ENCODE results near the gene LCN2.
"Not testable (repeated sequence)": the region's sequence is repeated elsewhere in the genome, so short reads cannot be mapped to it uniquely, and the experiment has no call there.

The LCN2 gene
- total RNA-seq = 0 reads per million in 2 donors

DNA sequence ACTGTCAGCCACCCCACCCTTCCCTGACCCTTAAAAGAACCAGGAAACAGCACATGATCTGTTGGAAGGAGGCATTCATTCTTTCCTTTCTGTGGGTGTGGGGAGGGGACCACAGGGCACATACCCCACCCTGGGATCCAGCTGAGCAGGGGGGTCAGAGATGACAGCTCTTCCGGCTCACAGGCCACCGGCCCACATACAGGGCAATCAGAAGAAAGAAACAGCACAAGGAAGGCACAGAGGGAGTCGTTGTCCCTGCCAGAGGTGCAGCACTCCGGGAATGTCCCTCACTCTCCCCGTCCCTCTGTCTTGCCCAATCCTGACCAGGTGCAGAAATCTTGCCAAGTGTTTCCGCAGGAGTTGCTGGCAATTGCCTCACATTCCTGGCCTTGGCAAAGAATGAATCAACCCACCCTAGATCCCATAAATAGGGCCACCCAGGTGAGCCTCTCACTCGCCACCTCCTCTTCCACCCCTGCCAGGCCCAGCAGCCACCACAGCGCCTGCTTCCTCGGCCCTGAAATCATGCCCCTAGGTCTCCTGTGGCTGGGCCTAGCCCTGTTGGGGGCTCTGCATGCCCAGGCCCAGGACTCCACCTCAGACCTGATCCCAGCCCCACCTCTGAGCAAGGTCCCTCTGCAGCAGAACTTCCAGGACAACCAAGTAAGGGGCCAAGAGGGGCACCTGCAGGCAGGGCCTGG, at the start of gene LCN2:
LCN2 (plus strand) TSS at position 453 of the 701 bp plus-strand sequence; CDS start at position 526, 73 bp downstream.
- DNase-seq = no peak

DNA sequence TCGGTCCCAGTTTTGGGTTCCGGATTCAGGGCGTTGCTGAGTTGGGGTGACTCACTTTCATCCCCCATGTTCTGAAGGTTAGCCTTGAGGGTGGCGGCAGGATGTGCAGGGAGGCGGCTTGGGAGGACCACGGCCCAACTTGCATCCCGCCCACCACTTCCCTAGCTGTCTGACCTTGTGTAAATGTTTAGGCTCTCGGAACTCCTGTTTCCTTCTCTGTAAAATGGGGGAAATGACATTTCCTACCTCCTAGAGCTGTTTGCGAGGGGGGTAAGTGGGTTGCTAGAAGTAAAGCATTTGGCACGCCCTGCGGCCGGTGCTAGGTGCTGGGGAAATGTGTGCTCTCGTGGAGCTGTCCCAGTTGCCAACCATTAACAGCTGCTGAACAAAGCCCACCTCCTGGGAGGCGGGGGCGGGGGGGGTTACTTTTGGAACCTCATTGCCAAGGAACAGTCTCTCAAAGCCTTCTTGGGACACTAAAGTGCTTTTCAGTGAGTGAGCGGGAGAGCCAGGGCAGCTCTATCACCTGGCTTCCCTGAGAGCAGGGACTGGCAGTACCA, 49.2 kb upstream of the LCN2 start:
- no peak for DNase-seq

DNA sequence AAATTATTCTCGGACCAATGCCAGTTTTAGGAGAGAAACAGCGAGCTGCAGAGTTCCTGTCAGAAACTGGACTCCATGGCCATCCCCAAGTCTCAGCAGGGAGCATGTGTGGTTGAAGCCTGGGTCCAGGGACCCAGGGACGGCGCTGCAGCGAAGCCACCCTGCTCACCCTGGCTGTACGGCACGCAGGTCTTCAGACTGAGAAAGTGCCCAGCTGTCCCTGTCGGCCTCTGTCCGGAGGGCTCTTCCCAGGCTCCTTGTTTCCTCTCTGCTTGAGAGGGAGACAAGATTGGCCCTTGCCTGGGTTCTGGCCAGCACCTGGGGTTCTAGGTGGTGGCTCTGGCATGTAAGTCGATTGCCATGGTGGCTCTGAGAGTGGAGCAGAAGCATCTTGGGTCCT, 48.7 kb upstream of the LCN2 start:
- no peak for DNase-seq

DNA sequence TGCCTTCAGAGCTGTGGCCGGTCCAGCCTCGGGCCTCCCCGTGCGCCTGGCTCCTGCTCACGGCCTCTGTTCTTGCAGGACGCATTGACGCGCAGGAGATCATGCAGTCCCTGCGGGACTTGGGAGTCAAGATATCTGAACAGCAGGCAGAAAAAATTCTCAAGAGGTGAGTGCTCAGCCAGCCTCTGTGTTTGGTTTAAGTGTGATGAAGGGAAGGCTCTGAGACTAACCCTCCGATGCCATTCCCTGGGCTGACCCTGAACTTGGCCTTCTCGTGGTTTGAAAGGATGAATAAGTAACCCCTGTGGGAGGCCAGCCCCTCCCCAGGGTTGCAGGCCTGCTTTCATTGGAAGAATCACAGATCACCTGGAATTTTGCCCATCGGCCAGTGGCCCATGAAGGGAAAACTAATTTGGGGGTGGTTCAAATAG, 48.0 kb upstream of the LCN2 start:
- no peak for DNase-seq

DNA sequence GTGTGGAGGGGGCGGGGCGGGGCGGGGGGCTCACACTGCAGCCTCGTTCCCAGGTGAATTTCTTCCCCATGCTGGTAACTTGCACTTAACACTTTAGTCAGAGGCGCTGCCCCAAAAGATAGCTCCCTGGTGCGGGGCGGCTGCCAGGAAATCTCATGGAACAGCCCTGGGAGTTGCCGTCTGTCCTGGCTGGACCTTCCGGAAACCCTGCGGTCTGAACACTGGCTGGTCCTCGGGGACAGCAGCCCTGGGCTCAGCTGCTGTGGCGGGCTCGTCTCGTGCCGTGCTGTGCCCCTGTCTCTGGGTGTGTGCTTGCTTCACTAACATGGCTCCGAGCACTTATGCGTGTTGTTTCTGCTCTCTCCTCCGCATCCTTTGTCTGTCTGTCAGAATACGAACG, 47.6 kb upstream of the LCN2 start:
- no peak for DNase-seq

DNA sequence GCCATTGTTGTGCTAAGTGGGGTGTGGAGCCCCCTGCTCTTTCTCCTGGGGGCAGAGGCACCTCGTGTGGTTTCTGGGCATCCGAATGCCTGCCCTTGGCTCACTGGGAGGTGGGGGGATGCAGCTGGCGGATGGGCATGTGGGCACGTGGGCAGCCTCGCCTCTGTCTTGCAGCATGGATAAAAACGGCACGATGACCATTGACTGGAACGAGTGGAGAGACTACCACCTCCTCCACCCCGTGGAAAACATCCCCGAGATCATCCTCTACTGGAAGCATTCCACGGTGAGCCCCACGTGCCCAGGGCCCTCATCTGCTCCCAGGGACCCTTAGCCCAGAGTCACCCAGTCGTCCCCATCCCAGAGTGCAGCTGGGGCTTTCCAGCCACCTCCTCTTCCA, 47.1 kb upstream of the LCN2 start:
- DNase-seq = no peak

DNA sequence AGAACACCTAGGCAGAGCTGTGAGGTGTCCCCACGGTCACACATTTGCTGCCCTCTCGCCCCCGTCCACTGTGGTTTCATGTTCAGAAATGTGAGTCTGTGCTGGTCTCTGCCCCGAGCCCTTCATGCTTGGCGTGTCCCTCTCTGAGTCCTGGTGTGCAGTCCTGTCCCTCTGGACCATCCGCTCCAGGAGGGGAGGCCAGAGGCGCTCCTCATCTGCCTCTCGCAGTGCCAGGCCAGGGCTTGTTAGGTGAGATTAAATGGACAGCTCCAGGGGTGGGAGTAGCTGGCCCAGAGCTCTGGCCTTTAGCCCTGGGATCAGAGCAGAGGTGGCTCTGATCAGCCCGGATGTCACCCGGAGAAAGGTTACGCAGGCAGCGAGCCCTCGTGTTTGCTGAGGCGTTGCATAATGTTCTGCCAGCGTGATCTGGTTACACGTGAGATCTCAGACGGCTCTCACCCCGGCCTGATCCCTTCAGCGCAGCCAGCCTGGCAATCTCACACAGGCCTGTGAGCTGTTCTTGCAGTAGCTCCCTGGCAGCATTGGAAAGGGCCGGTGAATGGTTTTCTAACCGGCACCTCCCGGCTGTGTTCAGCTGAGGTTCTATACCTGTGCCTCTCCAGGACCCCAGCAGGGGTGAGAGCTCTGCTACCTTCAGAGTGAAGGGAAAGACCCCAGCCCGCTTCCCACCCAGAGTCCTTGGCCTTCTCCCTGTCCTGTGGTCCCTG, 46.2 kb upstream of the LCN2 start:
- DNase-seq = no peak

DNA sequence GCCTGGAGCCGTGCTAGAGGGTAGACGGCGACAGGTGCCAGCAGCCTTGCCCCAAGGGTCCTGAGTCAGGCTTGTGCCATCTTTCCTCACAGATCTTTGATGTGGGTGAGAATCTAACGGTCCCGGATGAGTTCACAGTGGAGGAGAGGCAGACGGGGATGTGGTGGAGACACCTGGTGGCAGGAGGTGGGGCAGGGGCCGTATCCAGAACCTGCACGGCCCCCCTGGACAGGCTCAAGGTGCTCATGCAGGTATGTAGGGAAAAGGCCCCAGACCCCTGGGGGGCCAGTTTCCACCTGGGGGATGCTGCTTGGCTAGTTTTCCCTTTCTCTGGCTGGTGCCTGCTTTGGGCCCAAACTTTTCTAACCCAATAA, 45.7 kb upstream of the LCN2 start:
- peak; percentile 17 for DNase-seq

DNA sequence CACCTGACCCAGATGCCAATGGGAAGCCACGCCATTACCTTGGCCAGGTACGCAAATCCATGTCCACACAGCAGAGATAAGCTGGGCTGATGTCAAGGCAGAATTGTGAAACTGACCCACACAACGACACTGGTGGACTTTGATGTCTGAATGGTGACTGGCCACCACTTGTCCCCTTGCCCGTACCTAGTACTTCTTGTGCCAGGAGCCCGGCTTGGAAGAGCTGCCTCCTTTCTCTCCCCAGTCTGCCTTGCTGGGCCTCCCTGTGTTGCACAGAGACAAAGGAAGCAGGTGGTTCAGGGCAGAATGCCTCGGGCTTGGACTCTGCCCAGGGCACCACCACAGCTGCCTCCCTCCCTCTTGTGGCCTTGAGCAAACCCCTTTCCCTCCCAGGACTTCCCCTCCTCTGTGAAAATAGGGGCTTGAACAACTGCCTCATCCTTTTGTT, 45.1 kb upstream of the LCN2 start:
- DNase-seq = no peak

DNA sequence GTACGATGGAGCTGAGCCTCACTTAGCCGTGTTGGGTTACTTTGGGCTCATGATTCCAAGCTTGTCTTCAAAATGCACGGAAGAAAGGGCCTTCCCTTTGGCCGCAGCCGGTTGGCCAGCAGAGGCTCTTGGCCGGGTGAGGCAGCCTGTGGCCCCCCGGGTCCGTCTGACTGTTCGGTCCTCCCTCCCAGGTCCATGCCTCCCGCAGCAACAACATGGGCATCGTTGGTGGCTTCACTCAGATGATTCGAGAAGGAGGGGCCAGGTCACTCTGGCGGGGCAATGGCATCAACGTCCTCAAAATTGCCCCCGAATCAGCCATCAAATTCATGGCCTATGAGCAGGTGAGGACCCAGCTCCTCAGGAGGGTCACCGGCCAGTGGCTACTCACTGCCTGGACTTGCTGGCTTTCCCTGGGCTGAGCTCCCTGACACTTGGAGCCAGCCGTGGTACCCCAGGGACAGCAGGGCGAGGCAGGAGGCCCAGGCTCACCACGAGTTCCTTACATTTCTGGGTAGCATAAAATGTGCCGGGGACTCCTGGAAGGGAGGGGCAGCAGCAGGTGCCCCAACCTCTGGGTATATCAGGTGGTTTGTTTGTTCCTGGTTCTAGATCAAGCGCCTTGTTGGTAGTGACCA, 43.6 kb upstream of the LCN2 start:
- DNase-seq = no peak

DNA sequence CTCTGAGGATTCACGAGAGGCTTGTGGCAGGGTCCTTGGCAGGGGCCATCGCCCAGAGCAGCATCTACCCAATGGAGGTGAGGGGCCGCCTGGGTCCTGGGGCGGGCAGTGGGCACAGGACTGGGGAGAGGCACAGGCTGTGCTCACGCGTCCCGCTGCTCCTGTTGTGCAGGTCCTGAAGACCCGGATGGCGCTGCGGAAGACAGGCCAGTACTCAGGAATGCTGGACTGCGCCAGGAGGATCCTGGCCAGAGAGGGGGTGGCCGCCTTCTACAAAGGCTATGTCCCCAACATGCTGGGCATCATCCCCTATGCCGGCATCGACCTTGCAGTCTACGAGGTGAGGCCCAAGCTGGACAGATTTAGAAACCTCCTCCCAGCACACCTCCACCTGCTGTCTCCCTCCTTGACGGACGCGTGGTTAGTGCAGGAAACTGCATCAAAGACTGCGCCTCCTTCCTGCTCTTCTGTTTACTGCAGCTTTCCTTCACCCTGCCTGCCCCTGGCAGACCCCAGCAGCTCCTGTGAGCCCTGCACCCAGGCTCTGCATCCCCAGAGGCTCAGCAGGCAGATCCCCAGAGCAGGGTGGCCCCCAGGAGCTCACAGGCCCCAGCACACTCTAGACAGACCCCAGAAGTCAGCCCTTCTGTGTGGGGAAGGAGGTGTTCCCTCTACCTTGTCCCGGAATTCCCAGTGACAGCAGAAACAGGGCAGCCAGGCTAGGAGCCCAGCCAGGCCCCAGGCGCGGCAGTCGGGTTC, 42.9 kb upstream of the LCN2 start:
- DNase-seq = no peak

DNA sequence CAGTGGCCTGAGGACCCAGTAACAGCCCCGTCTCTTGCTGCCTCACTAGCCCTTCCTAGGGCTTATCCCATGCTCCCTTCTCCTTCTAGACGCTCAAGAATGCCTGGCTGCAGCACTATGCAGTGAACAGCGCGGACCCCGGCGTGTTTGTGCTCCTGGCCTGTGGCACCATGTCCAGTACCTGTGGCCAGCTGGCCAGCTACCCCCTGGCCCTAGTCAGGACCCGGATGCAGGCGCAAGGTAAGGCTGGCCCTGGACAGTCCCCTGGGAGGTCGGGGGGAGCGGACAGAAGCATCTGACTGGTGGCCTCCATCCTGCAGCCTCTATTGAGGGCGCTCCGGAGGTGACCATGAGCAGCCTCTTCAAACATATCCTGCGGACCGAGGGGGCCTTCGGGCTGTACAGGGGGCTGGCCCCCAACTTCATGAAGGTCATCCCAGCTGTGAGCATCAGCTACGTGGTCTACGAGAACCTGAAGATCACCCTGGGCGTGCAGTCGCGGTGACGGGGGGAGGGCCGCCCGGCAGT, 42.2 kb upstream of the LCN2 start:
- no peak for DNase-seq

DNA sequence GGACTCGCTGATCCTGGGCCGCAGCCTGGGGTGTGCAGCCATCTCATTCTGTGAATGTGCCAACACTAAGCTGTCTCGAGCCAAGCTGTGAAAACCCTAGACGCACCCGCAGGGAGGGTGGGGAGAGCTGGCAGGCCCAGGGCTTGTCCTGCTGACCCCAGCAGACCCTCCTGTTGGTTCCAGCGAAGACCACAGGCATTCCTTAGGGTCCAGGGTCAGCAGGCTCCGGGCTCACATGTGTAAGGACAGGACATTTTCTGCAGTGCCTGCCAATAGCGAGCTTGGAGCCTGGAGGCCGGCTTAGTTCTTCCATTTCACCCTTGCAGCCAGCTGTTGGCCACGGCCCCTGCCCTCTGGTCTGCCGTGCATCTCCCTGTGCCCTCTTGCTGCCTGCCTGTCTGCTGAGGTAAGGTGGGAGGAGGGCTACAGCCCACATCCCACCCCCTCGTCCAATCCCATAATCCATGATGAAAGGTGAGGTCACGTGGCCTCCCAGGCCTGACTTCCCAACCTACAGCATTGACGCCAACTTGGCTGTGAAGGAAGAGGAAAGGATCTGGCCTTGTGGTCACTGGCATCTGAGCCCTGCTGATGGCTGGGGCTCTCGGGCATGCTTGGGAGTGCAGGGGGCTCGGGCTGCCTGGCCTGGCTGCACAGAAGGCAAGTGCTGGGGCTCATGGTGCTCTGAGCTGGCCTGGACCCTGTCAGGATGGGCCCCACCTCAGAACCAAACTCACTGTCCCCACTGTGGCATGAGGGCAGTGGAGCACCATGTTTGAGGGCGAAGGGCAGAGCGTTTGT, 41.6 kb upstream of the LCN2 start:
- DNase-seq = no peak

DNA sequence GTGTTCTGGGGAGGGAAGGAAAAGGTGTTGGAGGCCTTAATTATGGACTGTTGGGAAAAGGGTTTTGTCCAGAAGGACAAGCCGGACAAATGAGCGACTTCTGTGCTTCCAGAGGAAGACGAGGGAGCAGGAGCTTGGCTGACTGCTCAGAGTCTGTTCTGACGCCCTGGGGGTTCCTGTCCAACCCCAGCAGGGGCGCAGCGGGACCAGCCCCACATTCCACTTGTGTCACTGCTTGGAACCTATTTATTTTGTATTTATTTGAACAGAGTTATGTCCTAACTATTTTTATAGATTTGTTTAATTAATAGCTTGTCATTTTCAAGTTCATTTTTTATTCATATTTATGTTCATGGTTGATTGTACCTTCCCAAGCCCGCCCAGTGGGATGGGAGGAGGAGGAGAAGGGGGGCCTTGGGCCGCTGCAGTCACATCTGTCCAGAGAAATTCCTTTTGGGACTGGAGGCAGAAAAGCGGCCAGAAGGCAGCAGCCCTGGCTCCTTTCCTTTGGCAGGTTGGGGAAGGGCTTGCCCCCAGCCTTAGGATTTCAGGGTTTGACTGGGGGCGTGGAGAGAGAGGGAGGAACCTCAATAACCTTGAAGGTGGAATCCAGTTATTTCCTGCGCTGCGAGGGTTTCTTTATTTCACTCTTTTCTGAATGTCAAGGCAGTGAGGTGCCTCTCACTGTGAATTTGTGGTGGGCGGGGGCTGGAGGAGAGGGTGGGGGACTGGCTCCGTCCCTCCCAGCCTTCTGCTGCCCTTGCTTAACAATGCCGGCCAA, 40.8 kb upstream of the LCN2 start:
- DNase-seq = no peak

DNA sequence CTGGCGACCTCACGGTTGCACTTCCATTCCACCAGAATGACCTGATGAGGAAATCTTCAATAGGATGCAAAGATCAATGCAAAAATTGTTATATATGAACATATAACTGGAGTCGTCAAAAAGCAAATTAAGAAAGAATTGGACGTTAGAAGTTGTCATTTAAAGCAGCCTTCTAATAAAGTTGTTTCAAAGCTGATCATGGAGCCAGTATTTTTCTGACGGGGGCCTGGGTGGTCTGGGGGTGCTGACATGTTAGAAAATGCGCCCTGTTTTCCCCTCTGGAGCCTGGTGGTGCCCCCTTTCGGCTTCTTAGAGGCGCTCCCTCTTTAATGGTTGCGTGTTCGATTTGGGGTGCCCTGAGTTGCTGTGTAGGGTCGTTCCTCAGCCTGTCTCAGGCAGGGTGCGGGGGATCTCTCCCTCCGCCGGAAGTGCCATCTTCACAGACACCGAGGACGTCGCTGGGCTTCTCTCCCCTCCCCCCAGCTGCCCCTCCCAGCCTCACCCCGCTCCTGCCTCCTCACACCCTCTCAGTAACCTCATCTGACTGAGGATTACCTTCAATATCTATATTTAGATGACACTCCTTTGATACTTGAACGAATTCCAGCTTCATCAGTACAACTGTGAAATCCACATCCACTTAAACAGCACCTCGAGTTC, 40.1 kb upstream of the LCN2 start:
- no peak for DNase-seq

DNA sequence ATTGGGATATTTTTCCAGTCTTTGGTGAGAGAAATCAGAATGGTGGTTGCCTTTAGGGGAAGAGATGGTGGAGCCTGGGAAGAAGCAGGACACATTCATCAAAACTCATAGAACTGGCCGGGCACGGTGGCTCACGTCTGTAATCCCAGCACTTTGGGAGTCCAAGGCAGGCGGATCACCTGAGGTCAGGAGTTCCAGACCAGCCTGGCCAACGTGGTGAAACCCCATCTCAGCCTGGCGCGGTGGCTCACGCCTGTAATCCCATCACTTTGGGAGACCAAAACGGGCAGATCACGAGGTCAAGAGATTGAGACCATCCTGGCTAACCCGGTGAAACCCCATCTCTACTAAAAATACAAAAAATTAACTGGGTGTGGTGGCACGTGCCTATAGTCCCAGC, 37.5 kb upstream of the LCN2 start:
- DNase-seq = not testable (repeated sequence)

DNA sequence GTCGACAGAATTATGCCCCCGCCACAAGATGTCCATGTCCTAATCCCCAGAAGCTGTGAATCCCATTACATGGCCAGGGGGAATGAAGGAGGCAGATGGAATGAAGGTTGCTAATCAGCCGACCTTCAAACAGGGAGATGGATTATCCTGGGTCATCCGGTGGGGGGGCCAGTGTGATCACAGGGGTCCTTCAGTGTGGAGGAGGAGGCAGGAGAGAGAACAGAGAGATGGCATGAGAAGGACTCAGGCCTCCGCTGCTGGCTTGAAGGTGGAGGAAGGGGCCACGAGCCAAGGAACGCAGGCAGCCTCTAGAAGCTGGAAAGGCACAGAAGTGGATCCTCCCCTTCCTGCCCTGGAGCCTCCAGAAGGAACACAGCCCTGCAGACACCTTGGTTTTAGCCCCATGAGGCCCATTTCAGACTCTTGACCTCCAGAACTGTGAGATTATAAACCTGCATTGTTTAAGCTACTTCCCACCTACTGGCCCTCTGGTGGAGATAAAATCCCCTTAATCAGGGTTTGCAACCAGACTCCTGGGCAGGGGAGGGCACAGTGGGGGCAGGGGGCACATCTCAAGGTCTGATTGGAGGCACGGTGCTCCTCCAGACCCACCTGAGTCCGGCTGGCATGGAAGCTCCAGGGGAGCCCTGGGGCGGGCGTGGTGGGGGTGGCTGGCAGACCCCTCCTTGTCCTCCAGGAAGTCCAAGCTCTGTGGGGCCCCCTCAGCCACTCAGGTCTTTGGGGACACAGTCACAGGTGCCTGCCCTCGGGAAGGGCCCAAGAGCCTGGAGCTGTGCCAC, 35.5 kb upstream of the LCN2 start:
- no peak for DNase-seq

DNA sequence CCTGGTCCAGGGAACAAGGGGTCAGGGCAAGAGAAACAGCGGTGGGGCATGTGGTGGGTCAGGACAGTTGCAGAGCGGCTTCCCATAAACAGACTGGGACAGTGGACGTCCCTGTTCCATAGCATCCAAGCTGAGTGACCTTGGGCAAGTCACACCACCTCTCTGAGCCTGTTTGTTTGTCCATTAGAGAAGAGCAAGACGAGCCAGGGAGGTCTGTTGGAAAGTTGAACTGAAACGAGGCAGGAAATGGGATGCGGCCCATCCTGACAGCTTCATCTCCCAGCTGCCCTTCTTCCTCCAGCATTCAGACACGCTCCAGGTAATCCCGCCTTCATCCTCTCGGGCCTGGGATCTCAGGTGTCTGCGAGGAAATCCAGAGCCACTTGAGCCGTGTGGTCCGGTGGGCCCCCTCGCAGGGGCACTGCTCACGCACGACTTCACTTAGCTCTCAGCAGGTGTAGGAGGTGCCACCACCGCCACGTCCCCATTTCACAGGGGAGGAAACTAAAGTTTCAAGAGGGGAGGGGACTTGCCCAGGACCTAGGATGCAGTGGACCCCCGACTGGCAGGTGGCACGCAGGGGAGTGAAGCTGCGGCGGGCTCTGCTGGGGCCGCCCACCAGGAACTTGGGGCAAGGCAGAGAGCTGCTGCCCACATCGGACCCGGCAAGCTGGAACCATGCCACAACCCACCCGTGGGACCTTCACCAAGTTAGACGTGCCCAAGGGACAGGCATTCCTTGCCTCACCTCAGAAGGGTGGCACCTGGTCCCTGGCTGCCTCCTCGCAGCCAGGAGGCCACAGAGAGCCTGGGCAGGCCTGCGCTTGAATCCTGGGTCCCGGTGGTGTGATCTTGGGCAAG, 34.7 kb upstream of the LCN2 start:
- DNase-seq = no peak

Data from T-helper 9 cell (primary cell).